GM23338 (cell line): ENCODE data around the gene ARHGAP12. TPM values are rescaled to one million over a fixed set of nuclear protein-coding genes. Genes with fewer than 3 reads are reported as not detected.

ENCODE experiments used
- ATAC-seq: fragments of 200-7000 bp; cut with Tn5 transposase; 3 replicates; pipeline ENCODE4 v1.9.1; 2020
- DNase-seq: peaks from one replicate; pipeline ENCODE4 v3.0.0-alpha.2; 2015; ENCODE audit warnings: low spot score
- H2AFZ ChIP-seq: fragments of 200-600 bp; sonication (generic); 2 replicates; pipeline ENCODE4 v1.8.0; 2016; ENCODE audit warnings: antibody characterized with exemption, mild to moderate bottlenecking, moderate library complexity
- H3F3A ChIP-seq: fragments of 200-600 bp; sonication (generic); replicated peaks from 2 replicates; pipeline ENCODE4 v1.8.0; 2017; ENCODE audit warnings: antibody characterized with exemption, mixed run types, low read depth
- H3K27ac ChIP-seq: fragments of 200-600 bp; sonication (generic); 2 replicates; pipeline ENCODE4 v1.6.1; 2016; ENCODE audit warnings: low read depth
- H3K27me3 ChIP-seq: fragments of 200-600 bp; sonication (generic); 2 replicates; pipeline ENCODE4 v1.8.0; 2016; ENCODE audit warnings: mild to moderate bottlenecking, mixed run types, moderate library complexity; ENCODE audit not compliant: insufficient read depth
- H3K36me3 ChIP-seq: fragments of 200-600 bp; sonication (generic); 2 replicates; pipeline ENCODE4 v1.8.0; 2016; ENCODE audit warnings: mild to moderate bottlenecking; ENCODE audit not compliant: insufficient read depth
- H3K4me1 ChIP-seq: fragments of 200-600 bp; sonication (generic); 2 replicates; pipeline ENCODE4 v1.8.0; 2016; ENCODE audit warnings: mild to moderate bottlenecking, moderate library complexity; ENCODE audit not compliant: insufficient read depth
- H3K4me2 ChIP-seq: fragments of 200-600 bp; sonication (generic); 2 replicates; pipeline ENCODE4 v1.7.1; 2017; ENCODE audit warnings: mixed run types
- H3K4me3 ChIP-seq: fragments of 200-600 bp; sonication (generic); 2 replicates; pipeline ENCODE4 v1.6.1; 2016; ENCODE audit warnings: mixed run types
- H3K79me2 ChIP-seq: fragments of 200-600 bp; sonication (generic); replicated peaks from 2 replicates; pipeline ENCODE4 v1.8.0; 2017; ENCODE audit warnings: mild to moderate bottlenecking; ENCODE audit not compliant: insufficient read depth
- H3K9me2 ChIP-seq: fragments of 200-600 bp; sonication (generic); 2 replicates; pipeline ENCODE4 v1.8.0; 2017; ENCODE audit not compliant: insufficient read depth
- H4K20me1 ChIP-seq: fragments of 200-600 bp; sonication (generic); replicated peaks from 2 replicates; pipeline ENCODE4 v1.8.0; 2017; ENCODE audit warnings: mild to moderate bottlenecking; ENCODE audit not compliant: insufficient read depth
- H3K27ac Mint-ChIP-seq: 2 replicates; pipeline ENCODE4 v1.8.0; 2020; ENCODE audit warnings: inconsistent platforms, mild to moderate bottlenecking, moderate library complexity, mixed read lengths
- H3K27me3 Mint-ChIP-seq: 3 replicates; pipeline ENCODE4 v1.8.0; 2022; ENCODE audit warnings: low read depth, mild to moderate bottlenecking, moderate library complexity, mixed read lengths, inconsistent platforms; ENCODE audit not compliant: insufficient read depth, poor library complexity
- H3K36me3 Mint-ChIP-seq: 3 replicates; pipeline ENCODE4 v1.8.0; 2021; ENCODE audit warnings: low read depth, mild to moderate bottlenecking, inconsistent platforms, moderate library complexity, mixed read lengths
- H3K4me1 Mint-ChIP-seq: 3 replicates; pipeline ENCODE4 v1.8.0; 2020; ENCODE audit warnings: mild to moderate bottlenecking, inconsistent platforms, mixed read lengths
- H3K4me3 Mint-ChIP-seq: 3 replicates; pipeline ENCODE4 v1.8.0; 2021; ENCODE audit warnings: moderate library complexity, mild to moderate bottlenecking, inconsistent platforms, mixed read lengths
- H3K9me3 Mint-ChIP-seq: 3 replicates; pipeline ENCODE4 v1.8.0; 2020; ENCODE audit warnings: moderate library complexity, mild to moderate bottlenecking, inconsistent platforms, mixed read lengths
- EZH2phosphoT487 ChIP-seq: fragments of 200-600 bp; sonication (generic); IDR thresholded peaks from one replicate; pipeline ENCODE4 v1.8.1; 2018; ENCODE audit warnings: antibody characterized with exemption; ENCODE audit not compliant: unreplicated experiment
- NANOG ChIP-seq: IDR thresholded peaks from 2 replicates; pipeline ENCODE4 v1.6.1; 2016; ENCODE audit warnings: antibody characterized with exemption, borderline replicate concordance
- POLR2AphosphoS5 ChIP-seq: IDR thresholded peaks from 2 replicates; pipeline ENCODE4 v1.6.1; 2016; ENCODE audit warnings: antibody characterized with exemption, low read depth
- REST ChIP-seq: IDR thresholded peaks from one replicate; pipeline ENCODE4 v1.6.1; 2018; ENCODE audit warnings: antibody characterized with exemption; ENCODE audit not compliant: unreplicated experiment
- ZNF462 ChIP-seq: fragments of 250-450 bp; sonication (Bioruptor Pico); IDR thresholded peaks from 2 replicates; pipeline ENCODE4 v1.5.0; 2020; ENCODE audit warnings: mild to moderate bottlenecking, moderate library complexity
- polyA plus RNA-seq: library from polyadenylated mRNA; unstranded; fragments of >200 nt; fragmentation: Nextera tagmentation; extraction: Ambion mirVana; gene quantifications from 2 replicates; pipeline ENCODE4 v1.2.1, GENCODE V29; 2016
- total RNA-seq: library from RNA; depleted of rRNA; stranded (reverse); fragments of >200 nt; shearing (Covaris generic); gene quantifications from 2 replicates; pipeline ENCODE4 v1.2.3, GENCODE V29; 2014

The ARHGAP12 gene
- total and polyA plus RNA-seq, 2 experiments from 2014 or later, result 27.5 to 50.7 TPM

- no peak for TF ChIP-seq ZNF462
These were observed 35.0 kb upstream of the ARHGAP12 start (continued) for GRCh38 chr10:31963589-31963980.

- Histone ChIP-seq H3K9me2 (0 out of 2 replicates have a peak, but pooled peaks cover 2% of the 10 kb centered on the region), H3K79me2 (no peaks in the 10 kb centered on the region), H3K4me2 (no peak overlapping the region), H4K20me1 (no peaks in the 10 kb centered on the region; the same call in 1 of the 2 replicates), H3K4me3 (no peak overlapping the region), H3K27me3 (no peaks in the 10 kb centered on the region), H3K36me3 (no peaks in the 10 kb centered on the region), H3K4me1 (no peaks in the 10 kb centered on the region), H3K27ac (no peak overlapping the region), H2AFZ (no peak overlapping the region), H3F3A (no peaks in the 10 kb centered on the region)
- Mint-ChIP-seq H3K9me3 (no peaks in the 10 kb centered on the region), H3K27ac (peak overlapping the region; percentile 48), H3K27me3 (no peaks in the 10 kb centered on the region), H3K36me3 (no peaks in the 10 kb centered on the region), H3K4me1 (no peaks in the 10 kb centered on the region; the same call in 2 of the 3 replicates), H3K4me3 (no peak overlapping the region)
- ATAC-seq (no peak), DNase-seq (no peak)
- TF ChIP-seq REST, result no peak
- no peak for TF ChIP-seq POLR2AphosphoS5
- no peak for TF ChIP-seq EZH2phosphoT487
- TF ChIP-seq NANOG, result no peak
These were observed 34.4 kb upstream of the ARHGAP12 start for GRCh38 chr10:31962826-31963588.
